HL-60 (cell line): ENCODE data around the gene ARHGAP23.

Experiments used
- DNase-seq, 2 experiments: peaks; one replicate each; pipeline ENCODE4 v3.0.0-alpha.2; 2010 to 2020; ENCODE audit warnings: low read depth in 1 of 2, low spot score in 1 of 2
- H3K27ac ChIP-seq: fragments of 250-450 bp; sonication (Bioruptor Pico); replicated peaks from 2 replicates; pipeline ENCODE4 v1.5.1; 2020; ENCODE audit warnings: mild to moderate bottlenecking, moderate library complexity
- H3K27me3 ChIP-seq: fragments of 250-450 bp; sonication (Bioruptor Pico); 2 replicates; pipeline ENCODE4 v1.5.1; 2021; ENCODE audit warnings: mild to moderate bottlenecking, moderate library complexity; ENCODE audit not compliant: insufficient read depth, poor library complexity, severe bottlenecking
- H3K4me3 ChIP-seq: replicated peaks from 2 replicates; pipeline ENCODE4 v1.5.1; 2011; ENCODE audit warnings: mild to moderate bottlenecking, control low read depth, low read length; ENCODE audit not compliant: insufficient read depth
- CTCF ChIP-seq: IDR thresholded peaks from one replicate; pipeline ENCODE4 v1.5.1; 2011; ENCODE audit warnings: low read length, control low read depth, inconsistent platforms; ENCODE audit not compliant: insufficient read depth
- GABPA ChIP-seq: IDR thresholded peaks from 2 replicates; pipeline ENCODE4 v1.6.1; 2012; ENCODE audit warnings: low read depth
- POLR2AphosphoS5 ChIP-seq: IDR thresholded peaks from 2 replicates; pipeline ENCODE4 v1.6.1; 2012; ENCODE audit warnings: low read depth
- REST ChIP-seq: IDR thresholded peaks from 2 replicates; pipeline ENCODE4 v1.6.1; 2012; ENCODE audit warnings: low read depth; ENCODE audit not compliant: insufficient replicate concordance
- SPI1 ChIP-seq: IDR thresholded peaks from 2 replicates; pipeline ENCODE4 v1.6.1; 2012; ENCODE audit warnings: low read depth, mild to moderate bottlenecking, borderline replicate concordance

The ARHGAP23 gene

GRCh38 chr17:38440614-38441397, 12.5 kb downstream of the ARHGAP23 start:
- no peak overlapping the region for H3K27ac ChIP-seq
- H3K4me3 ChIP-seq, result no peak overlapping the region
- TF ChIP-seq POLR2AphosphoS5 (no peak), REST (no peak), SPI1 (no peak), GABPA (no peak), CTCF (no peak)
- no peaks in the 10 kb centered on the region for H3K27me3 ChIP-seq
- no peak for DNase-seq

- no peak for DNase-seq
- Histone ChIP-seq H3K4me3 (no peak overlapping the region), H3K27ac (no peak overlapping the region), H3K27me3 (no peaks in the 10 kb centered on the region)
- no peak for TF ChIP-seq GABPA
- TF ChIP-seq SPI1, result no peak
- TF ChIP-seq CTCF, result no peak
- TF ChIP-seq REST, result no peak
- TF ChIP-seq POLR2AphosphoS5, result no peak
Observed at GRCh38 chr17:38441429-38442061, 13.3 kb downstream of the ARHGAP23 start.

DNA sequence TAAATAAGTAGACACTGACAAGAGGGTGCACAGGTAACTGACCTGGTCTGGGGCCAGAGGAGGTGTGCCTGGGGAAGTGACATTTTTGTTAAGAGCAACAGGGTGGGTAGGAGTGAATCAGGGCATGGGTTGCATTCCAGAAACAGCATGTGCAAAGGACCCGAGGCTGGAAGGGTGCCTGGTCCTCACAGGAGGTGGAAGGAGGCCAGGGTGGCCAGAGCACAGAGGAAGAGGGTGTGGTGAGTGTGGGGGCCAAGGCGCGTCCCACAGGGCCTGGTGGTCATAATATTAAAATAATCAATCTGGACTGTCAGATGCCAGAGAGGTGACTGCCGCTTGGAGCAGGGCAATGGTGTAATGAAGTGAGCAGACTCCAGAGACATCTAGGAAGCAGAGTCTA, 14.3 kb downstream of the ARHGAP23 start:
- H3K4me3 ChIP-seq, result no peak overlapping the region
- H3K27ac ChIP-seq, result no peak overlapping the region
- no peak for TF ChIP-seq POLR2AphosphoS5
- TF ChIP-seq SPI1, result no peak
- TF ChIP-seq CTCF, result no peak
- TF ChIP-seq REST, result no peak
- no peak for TF ChIP-seq GABPA
- no peak for DNase-seq
- no peaks in the 10 kb centered on the region for H3K27me3 ChIP-seq
